NCI-H524 treated with DMSO at 0.1 percent for 48 hours (cell line): ENCODE results near the gene SLC7A4.
A peak's percentile ranks its signal among the peaks of the same experiment; 100 is the strongest.
"Not testable (repeated sequence)": the region's sequence is repeated elsewhere in the genome, so short reads cannot be mapped to it uniquely, and the experiment has no call there.

ENCODE experiments used
- DNase-seq: peaks from one replicate; lab custom pipeline; 2025; lab: John Stamatoyannopoulos, UW

The SLC7A4 gene

GRCh38 chr22:21020802-21021429 is 11.4 kb downstream of the SLC7A4 start:
- no peak for DNase-seq

- no peak for DNase-seq
Measured at GRCh38 chr22:21018314-21018713, 14.0 kb downstream of the SLC7A4 start.

- no peak for DNase-seq
Measured at GRCh38 chr22:21016644-21017420, 15.5 kb downstream of the SLC7A4 start.

- no peak for DNase-seq
Measured at GRCh38 chr22:21015466-21016006, 16.8 kb downstream of the SLC7A4 start.

- DNase-seq = peak; percentile 41
Measured at GRCh38 chr22:21014726-21015465, 17.5 kb downstream of the SLC7A4 start, which contains the start of gene P2RX6. Gene P2RX6 (plus strand): TSS chr22:21015165. CDS start chr22:21015175, 10 bp downstream.

GRCh38 chr22:21014202-21014725 is 18.1 kb downstream of the SLC7A4 start:
- peak; percentile 84 for DNase-seq

- DNase-seq = no peak
Measured at GRCh38 chr22:21013657-21014201, 18.6 kb downstream of the SLC7A4 start.

GRCh38 chr22:21012446-21013407 is 19.6 kb downstream of the SLC7A4 start:
- peak; percentile 59 for DNase-seq

- DNase-seq = no peak
Measured at GRCh38 chr22:21010426-21011113, 21.8 kb downstream of the SLC7A4 start.

- no peak for DNase-seq
Measured at GRCh38 chr22:21009638-21010425, 22.5 kb downstream of the SLC7A4 start.

- DNase-seq = not testable (repeated sequence)
Measured at GRCh38 chr22:21009208-21009607, 23.2 kb downstream of the SLC7A4 start.

- no peak for DNase-seq
Measured at GRCh38 chr22:21003782-21004181, 28.6 kb downstream of the SLC7A4 start.

- peak; percentile 75 for DNase-seq
Measured at GRCh38 chr22:21001601-21002325, 30.6 kb downstream of the SLC7A4 start, which contains the start of gene THAP7. Gene THAP7 (minus strand): TSS chr22:21002118. CDS start chr22:21001911, 207 bp downstream.

GRCh38 chr22:21000987-21001600 is 31.3 kb downstream of the SLC7A4 start:
- no peak for DNase-seq

- no peak for DNase-seq
Measured at GRCh38 chr22:21000207-21000986, 32.0 kb downstream of the SLC7A4 start.

GRCh38 chr22:20999350-21000206 is 32.8 kb downstream of the SLC7A4 start:
- no peak for DNase-seq
